NCI-H1092 (cell line): ENCODE data around the gene SULT2B1.

Experiments
- DNase-seq: peaks from one replicate; lab custom pipeline; 2025; lab: John Stamatoyannopoulos, UW

SULT2B1 gene

DNA sequence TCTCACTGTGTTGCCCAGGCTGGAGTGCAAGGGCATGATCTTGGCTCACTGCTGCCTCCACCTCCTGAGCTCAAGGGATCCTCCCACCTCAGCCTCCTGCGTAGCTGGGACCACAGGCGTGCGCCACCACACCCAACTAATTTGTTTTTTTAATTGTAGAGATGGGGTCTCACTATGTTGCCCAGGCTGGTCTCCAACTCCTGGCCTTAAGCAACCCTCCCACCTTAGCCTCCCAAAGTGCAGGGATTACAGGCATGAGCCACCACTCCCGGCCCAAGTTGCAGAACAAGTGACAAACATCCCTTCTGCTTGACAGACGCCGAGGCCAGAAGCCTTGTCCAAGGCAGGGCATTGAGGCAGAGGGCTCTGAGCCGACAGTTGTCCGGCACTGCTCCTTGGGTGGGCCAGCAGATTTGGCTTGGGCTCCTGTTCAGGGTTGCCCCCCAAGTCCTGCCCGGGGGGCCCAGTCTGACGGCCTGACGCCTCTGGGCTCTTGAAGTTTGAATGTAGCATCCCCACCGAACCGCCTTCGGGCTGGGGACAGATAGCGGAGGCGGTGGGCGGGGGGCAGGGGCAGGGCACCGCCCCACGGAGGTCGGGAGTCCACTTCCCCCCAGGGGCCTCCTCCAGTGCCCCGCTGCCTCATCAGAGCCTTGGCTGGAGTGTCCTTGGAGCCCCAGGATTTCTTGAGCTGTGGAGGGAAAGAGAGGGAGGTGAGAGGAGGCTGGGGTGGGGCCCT lies 48.9 kb downstream of the SULT2B1 start:
- DNase-seq: no peak

DNA sequence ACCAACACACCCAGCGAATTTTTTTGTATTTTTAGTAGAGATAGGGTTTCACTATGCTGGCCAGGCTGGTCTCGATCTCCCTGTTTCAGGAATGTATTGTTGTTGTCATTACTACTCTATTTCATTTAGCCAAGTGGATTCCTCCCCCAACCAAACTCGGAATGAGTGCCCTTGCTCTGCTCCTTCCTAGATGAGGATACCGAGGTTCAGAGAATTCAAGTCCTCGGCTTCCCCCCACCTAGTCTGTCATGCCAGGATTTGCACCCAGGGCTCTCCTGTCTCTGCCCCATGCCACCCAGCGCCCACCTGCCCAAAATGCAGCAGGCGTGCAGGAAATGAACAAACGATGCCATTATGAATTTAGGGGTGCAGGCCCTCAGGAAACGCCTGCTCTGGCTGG lies 51.0 kb downstream of the SULT2B1 start:
- DNase-seq: no peak

GRCh38 chr19:48603449-48603848 lies 51.5 kb downstream of the SULT2B1 start:
- no peak for DNase-seq

DNA sequence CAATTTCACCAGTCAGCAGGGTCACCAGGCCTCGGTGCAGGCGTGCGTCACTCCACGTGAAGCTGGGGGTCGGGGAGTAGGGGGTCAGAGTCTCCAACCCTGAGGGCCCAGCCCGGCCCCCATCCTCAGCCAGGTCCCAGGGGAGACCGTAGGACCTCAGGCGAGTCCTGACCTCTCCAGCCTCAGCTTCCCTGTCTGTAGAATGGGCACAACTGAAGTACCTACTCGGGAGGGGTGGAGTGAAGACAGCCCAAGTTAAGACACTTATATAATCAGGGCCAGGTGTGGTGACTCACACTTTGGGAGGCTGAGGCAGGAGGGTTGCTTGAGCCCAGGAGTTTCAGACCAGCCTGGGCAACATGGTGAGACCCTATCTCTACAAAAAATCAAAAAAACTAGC lies 51.9 kb downstream of the SULT2B1 start:
- DNase-seq: no peak

- no peak for DNase-seq
Observed at GRCh38 chr19:48606463-48607358, 54.7 kb downstream of the SULT2B1 start, which contains the start of gene SPACA4. Gene SPACA4 (plus strand): TSS chr19:48606742. CDS start chr19:48606979, 237 bp downstream.

DNA sequence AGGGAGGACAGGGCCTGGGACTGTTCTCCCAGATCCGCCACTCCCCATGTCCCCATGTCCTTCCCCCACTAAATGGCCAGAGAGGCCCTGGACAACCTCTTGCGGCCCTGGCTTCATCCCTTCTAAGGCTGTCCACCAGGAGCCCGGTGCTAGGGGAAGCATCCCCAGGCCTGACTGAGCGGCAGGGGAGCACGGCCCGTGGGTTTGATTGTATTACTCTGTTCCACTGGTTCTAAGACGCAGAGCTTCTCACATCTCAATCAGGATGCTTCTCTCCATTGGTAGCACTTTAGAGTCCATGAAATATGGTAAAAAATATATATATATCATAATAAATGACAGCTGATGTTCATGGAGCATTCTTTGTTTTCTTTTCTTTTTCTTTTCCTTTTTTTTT lies 55.4 kb downstream of the SULT2B1 start:
- DNase-seq: no peak

- DNase-seq: no peak
Observed at GRCh38 chr19:48608798-48609263, 56.9 kb downstream of the SULT2B1 start.

DNA sequence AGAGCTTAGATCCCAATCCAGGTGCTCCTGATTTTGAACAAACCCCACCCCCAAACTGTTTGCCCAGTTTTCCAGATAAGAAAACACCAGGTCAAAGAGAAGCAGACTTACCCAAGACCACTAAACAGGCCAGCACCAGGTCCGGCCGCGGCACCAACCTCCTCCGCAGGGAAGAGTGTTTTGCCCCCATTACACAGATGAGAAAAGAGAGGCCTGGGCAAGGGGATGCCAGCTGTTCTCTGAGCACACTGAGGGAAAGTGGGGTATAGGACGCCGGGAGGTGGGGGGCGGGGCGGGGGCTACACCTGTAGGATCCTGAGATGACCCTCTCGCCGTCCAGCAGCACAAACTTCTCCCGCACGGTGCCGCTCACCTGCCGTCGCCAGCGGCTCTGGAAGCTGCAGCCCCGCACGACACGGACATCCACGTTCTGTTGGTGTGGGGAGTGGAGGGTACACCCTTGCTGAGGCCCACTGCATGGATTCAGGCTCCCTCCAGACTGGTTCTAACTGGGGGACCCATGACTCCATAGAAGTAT lies 57.7 kb downstream of the SULT2B1 start:
- no peak for DNase-seq

DNA sequence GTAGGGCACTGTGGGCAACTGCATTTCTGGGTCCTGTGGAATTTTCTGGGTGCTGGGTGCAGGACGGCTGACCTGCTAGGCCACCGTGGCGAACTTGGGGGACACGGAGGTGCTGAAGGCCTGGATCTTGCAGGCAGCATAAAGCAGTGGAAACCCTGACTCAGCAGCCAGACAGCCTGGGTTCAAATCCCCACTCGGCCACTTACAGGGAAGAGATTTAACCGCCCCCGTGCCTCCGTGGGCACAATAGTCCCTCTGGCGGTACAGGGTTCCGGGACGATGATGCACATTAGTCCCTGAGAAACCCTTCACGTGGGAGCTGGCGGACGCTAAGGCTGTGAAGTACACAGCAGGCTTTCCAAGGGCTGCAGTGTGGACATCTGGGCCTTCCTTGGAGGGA lies 59.9 kb downstream of the SULT2B1 start:
- DNase-seq: no peak

GRCh38 chr19:48613024-48613851 lies 61.3 kb downstream of the SULT2B1 start:
- no peak for DNase-seq

DNA sequence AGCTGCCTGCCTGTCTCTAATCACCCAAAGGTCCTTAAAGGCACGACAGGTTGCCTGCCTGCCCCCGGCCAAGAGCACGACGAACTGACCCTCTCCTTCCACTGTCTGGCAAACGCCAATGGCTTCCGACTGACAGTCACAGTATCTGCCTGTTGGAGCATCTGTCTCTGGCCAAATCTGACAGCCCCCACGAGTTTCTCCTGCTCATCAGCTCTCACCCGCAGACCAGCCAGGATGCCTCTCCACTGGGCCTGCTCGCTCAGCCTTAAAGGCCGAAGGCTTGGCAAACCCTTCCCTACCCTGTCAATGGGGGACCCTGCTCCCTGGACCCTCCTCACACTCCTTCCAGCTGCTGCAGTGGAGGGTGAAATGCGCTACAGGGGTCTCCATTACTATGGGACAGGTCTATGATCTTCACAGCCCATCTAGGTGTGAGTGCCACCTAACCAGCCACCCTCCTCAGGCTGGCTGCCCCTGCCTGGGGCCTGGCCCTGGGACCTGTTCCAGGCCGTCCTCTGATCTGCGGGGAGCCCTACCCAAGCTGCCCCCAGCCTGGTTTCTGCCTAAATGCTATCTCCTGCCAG lies 62.0 kb downstream of the SULT2B1 start:
- DNase-seq: no peak

GRCh38 chr19:48614436-48615230 lies 62.7 kb downstream of the SULT2B1 start, which contains the start of gene FAM83E:
Gene FAM83E (minus strand): TSS chr19:48615076. CDS start chr19:48613372, 1,704 bp downstream.
- no peak for DNase-seq

- DNase-seq: no peak
Observed at GRCh38 chr19:48615231-48616040, 63.5 kb downstream of the SULT2B1 start.

- no peak for DNase-seq
Observed at GRCh38 chr19:48616041-48616436, 64.1 kb downstream of the SULT2B1 start.

- no peak for DNase-seq
Observed at GRCh38 chr19:48616491-48617056, 64.6 kb downstream of the SULT2B1 start.

DNA sequence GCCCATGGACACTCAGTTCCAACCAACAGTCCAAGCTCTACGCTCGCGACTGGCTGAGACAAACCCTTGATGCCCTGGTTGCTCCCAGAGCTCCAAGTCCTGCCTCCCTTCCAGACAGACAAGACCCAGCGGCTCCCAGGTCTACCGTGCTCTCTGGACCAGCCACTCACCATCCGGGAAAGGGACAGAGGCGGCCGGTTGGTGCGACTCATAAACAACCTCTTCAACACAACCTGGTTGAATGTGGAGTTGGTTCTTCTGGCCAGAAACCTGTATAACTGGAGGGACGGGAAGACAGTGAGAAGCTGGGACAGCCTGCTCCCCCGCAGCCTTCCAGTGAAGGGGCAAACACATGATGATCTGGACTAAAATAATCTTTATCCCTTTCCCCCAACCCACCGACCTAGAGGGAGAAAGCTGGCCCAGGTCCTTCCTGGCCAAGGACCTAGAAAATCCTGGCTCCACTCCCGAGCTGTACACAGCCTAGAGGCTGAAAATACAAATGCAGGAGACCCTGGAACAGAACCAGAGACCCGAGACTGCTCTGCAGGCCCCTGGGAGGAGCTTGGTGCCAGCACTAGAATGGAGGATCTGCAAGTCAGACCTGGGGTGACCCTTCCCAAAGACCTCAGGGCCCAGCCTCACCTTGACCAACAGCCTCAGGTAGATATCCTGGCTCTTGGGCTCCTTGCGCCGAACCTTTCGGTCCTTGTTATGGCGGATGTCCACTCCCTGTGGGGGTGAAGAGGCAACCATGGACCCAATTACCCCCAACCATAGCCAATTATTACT lies 65.4 kb downstream of the SULT2B1 start:
- no peak for DNase-seq

- DNase-seq: no peak
Observed at GRCh38 chr19:48618278-48618915, 66.4 kb downstream of the SULT2B1 start.
